Glutamatergic neuron (in vitro differentiated cells): ENCODE measurements around the gene TMEM247. TPM values are rescaled to one million over a fixed set of nuclear protein-coding genes. Genes with fewer than 3 reads are reported as not detected.

Experiments used
- DNase-seq: peaks from one replicate; pipeline ENCODE4 v3.0.0; 2022
- H3K27ac Mint-ChIP-seq: one replicate; pipeline ENCODE4 v1.8.0; 2020; ENCODE audit warnings: mild to moderate bottlenecking, mixed read lengths, inconsistent platforms; ENCODE audit not compliant: unreplicated experiment
- H3K27me3 Mint-ChIP-seq: one replicate; pipeline ENCODE4 v1.8.0; 2020; ENCODE audit warnings: mild to moderate bottlenecking, moderate library complexity, mixed read lengths, inconsistent platforms; ENCODE audit not compliant: unreplicated experiment
- H3K36me3 Mint-ChIP-seq: one replicate; pipeline ENCODE4 v1.8.0; 2020; ENCODE audit warnings: mild to moderate bottlenecking, mixed read lengths, inconsistent platforms; ENCODE audit not compliant: unreplicated experiment
- H3K4me1 Mint-ChIP-seq: one replicate; pipeline ENCODE4 v1.8.0; 2020; ENCODE audit warnings: mild to moderate bottlenecking, low read depth, mixed read lengths, inconsistent platforms; ENCODE audit not compliant: unreplicated experiment
- H3K4me3 Mint-ChIP-seq: one replicate; pipeline ENCODE4 v1.8.0; 2020; ENCODE audit warnings: mild to moderate bottlenecking, mixed read lengths, inconsistent platforms; ENCODE audit not compliant: unreplicated experiment
- H3K9me3 Mint-ChIP-seq: one replicate; pipeline ENCODE4 v1.8.0; 2020; ENCODE audit warnings: mild to moderate bottlenecking, moderate library complexity, mixed read lengths, inconsistent platforms; ENCODE audit not compliant: unreplicated experiment
- CTCF ChIP-seq: fragments of 200-600 bp; sonication (generic); IDR thresholded peaks from one replicate; pipeline ENCODE4 v1.5.0; 2021; ENCODE audit not compliant: partially characterized antibody, unreplicated experiment
- total RNA-seq: library from RNA; stranded (reverse); fragmentation: NEBNext Ultra II Directional; extraction: Animal tissue kit (Norgen Biotek cat#: 25700); gene quantifications from one replicate; pipeline ENCODE4 v1.2.1, GENCODE V29; 2021; ENCODE audit not compliant: unreplicated experiment

Gene TMEM247
- total RNA-seq, 1 donor from 2014 or later: not detected

DNA sequence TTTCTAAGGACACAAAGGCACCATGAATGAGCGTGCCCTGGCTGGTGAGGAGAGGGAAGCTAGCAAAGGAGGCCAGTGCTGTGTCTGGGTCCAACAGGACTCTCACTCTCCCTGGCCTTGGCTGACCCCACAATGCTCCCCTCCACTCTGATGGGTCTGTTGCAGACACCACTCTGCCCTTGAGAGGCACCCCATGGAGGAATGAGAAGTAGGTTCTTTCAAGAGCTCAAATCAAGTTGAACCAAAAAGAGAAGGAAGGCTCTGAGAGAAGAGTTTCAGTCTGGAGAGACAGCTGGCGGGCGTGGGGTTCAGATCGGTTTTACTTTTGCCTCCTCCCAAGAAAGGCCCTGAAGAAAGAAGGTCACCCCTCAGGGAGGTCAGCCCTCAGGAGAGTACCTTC is 18.4 kb downstream of the TMEM247 start:
- H3K27me3 Mint-ChIP-seq: peaks cover 13% of the 10 kb centered on the region
- peaks cover 6% of the 10 kb centered on the region for H3K36me3 Mint-ChIP-seq
- no peak for DNase-seq
- peaks cover 23% of the 10 kb centered on the region for H3K4me1 Mint-ChIP-seq
- no peak overlapping the region for H3K27ac Mint-ChIP-seq
- no peak for TF ChIP-seq CTCF
- no peak overlapping the region for H3K4me3 Mint-ChIP-seq
- peaks cover 6% of the 10 kb centered on the region for H3K9me3 Mint-ChIP-seq

DNA sequence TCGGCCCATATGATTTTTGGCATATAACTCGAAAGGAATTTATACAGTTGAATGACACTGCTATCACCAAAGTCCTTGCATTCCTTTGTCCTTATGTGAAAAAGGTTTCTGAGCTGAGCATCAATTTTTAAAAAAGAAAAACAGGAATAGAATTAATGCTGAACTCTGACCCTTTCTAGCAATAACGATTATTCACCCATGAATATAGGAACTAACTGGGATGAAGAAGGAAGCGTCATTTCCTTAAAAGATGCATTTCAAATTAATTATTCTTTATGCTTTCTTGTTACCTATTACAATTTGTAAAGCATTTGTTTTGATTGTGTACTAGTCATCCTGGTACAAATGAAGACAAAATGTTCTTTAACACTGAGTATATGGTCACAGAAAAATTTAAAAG is 19.3 kb downstream of the TMEM247 start:
- Mint-ChIP-seq H3K4me1 (peaks cover 18% of the 10 kb centered on the region), H3K27ac (peak overlapping the region; percentile 99), H3K36me3 (peaks cover 6% of the 10 kb centered on the region), H3K9me3 (peaks cover 6% of the 10 kb centered on the region), H3K27me3 (peaks cover 12% of the 10 kb centered on the region), H3K4me3 (peak overlapping the region; percentile 97)
- TF ChIP-seq CTCF: no peak
- no peak for DNase-seq

DNA sequence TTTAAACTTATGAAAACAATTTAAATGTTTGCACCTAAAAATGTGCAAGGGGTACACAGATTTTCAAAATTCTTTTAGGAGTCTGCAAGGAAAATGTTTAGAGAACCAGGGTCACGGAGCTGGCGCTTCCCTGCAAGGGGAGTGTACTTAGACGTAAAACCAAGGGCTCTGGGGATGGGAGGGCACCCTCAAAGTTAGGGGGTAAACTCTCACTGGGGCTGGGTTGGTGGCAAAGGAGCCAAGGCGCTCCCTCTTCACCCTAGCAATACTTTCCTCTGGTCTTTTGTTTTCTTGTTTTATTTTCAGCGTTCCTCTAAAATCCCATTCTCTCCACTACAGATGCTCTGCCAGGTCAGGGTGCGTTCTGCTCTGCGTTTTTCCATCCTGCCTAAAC is 20.0 kb downstream of the TMEM247 start:
- Mint-ChIP-seq H3K27ac (peak overlapping the region; percentile 99), H3K36me3 (peaks cover 6% of the 10 kb centered on the region), H3K4me1 (peaks cover 12% of the 10 kb centered on the region), H3K9me3 (peaks cover 6% of the 10 kb centered on the region), H3K4me3 (peak overlapping the region; percentile 97), H3K27me3 (peaks cover 12% of the 10 kb centered on the region)
- DNase-seq: no peak
- no peak for TF ChIP-seq CTCF

GRCh38 chr2:46500801-46501200 is 21.4 kb downstream of the TMEM247 start:
- H3K36me3 Mint-ChIP-seq: no peaks in the 10 kb centered on the region
- H3K4me3 Mint-ChIP-seq: peak overlapping the region; percentile 97
- H3K27ac Mint-ChIP-seq: peak overlapping the region; percentile 50
- no peak for DNase-seq
- H3K9me3 Mint-ChIP-seq: peaks cover 6% of the 10 kb centered on the region
- peaks cover 12% of the 10 kb centered on the region for H3K27me3 Mint-ChIP-seq
- no peak for TF ChIP-seq CTCF
- peaks cover 11% of the 10 kb centered on the region for H3K4me1 Mint-ChIP-seq

- Mint-ChIP-seq H3K27ac (no peak overlapping the region), H3K4me3 (no peak overlapping the region)
Measured at GRCh38 chr2:46502291-46502885, 23.0 kb downstream of the TMEM247 start.

More at GRCh38 chr2:46502291-46502885, 23.0 kb downstream of the TMEM247 start:
- no peaks in the 10 kb centered on the region for H3K36me3 Mint-ChIP-seq
- no peak for TF ChIP-seq CTCF
- H3K9me3 Mint-ChIP-seq: peaks cover 9% of the 10 kb centered on the region
- peaks cover 11% of the 10 kb centered on the region for H3K4me1 Mint-ChIP-seq
- H3K27me3 Mint-ChIP-seq: peaks cover 12% of the 10 kb centered on the region
- DNase-seq: no peak
